ENCODE data around the gene ANKS6.

DNA sequence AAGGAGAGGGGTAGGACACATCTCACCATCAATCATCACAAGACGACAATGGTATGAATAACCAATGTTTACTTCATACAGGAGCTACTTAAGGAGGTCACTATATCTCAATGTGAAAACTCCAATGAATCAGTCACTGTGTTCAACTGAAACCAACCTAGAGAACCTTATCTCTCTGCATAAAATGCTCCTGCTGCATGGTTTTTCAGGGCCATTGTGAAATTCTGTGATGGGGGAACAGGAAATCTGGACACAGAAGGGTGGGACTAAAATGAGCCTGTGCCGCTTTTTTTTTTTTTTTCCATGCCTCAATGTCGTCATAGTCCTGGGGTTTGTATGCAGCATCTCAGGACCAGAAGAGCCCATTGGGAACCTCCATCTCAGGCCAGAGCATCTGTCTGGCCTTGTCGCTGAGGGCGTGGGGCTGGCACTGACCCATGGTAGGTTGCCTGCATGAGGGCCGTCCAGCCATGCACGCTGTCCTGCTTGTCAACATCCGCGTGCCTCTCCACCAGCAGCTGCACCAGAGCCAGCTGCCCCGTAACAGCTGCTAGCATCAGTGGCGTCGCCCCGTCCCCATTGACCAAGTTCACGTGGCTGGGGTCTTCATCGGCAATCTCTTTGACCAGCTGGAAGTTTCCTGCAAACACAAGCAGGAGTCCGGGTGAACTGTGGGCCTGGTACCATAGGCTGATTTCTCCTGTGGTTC lies 12.7 kb downstream of the ANKS6 start:
- TF ChIP-seq CTCF (IDR thresholded peaks at IDR 0.05), result no peak
- TF ChIP-seq POLR2A (IDR thresholded peaks at IDR 0.05), result no peak
- TF ChIP-seq EP300 (IDR thresholded peaks at IDR 0.05), result no peak
- no peak for TF ChIP-seq POLR2AphosphoS5 (IDR thresholded peaks at IDR 0.05)

All from upper lobe of left lung (tissue), 4 donors.